KOPT-K1 (cell line): ENCODE measurements around the gene ZNF749.
"Not testable (repeated sequence)": the region's sequence is repeated elsewhere in the genome, so short reads cannot be mapped to it uniquely, and the experiment has no call there.

Source experiments
- H3K27ac ChIP-seq: fragments of 200-600 bp; sonication (generic); 2 replicates; pipeline ENCODE4 v1.5.1; 2016; ENCODE audit warnings: antibody characterized with exemption, mild to moderate bottlenecking, low read depth, low read length; ENCODE audit not compliant: poor library complexity, severe bottlenecking
- H3K36me3 ChIP-seq: fragments of 200-600 bp; sonication (generic); 2 replicates; pipeline ENCODE4 v1.5.1; 2017; ENCODE audit warnings: antibody characterized with exemption, mild to moderate bottlenecking, low read length, moderate library complexity; ENCODE audit not compliant: insufficient read depth
- H3K9me3 ChIP-seq: fragments of 200-600 bp; sonication (generic); 2 replicates; pipeline ENCODE4 v1.5.1; 2017; ENCODE audit warnings: antibody characterized with exemption, low read length, mild to moderate bottlenecking; ENCODE audit not compliant: insufficient read depth, poor library complexity, severe bottlenecking

Gene ZNF749

DNA sequence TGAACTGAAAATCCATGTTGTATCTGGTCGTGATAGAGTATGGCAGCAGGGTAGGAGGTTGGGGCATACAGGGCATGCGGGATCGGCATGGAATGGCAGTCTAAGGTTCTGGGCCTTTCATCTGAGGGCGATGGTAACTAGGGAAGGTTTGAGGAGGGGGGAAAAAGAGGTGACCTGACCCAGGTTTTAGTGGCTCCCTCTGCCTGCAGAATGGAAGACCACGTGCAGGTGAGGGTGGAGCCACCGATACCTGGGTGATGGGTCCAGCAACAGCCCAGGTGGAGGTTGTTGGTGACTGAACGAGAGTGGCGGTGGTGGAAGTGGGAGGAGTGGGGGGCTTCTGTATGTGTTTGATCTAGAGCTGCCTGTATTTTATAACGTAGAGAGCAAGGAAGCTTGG is 3.8 kb downstream of the ZNF749 start:
- Histone ChIP-seq H3K9me3 (peaks cover 11% of the 10 kb centered on the region), H3K27ac (no peak overlapping the region), H3K36me3 (peaks cover 47% of the 10 kb centered on the region)

DNA sequence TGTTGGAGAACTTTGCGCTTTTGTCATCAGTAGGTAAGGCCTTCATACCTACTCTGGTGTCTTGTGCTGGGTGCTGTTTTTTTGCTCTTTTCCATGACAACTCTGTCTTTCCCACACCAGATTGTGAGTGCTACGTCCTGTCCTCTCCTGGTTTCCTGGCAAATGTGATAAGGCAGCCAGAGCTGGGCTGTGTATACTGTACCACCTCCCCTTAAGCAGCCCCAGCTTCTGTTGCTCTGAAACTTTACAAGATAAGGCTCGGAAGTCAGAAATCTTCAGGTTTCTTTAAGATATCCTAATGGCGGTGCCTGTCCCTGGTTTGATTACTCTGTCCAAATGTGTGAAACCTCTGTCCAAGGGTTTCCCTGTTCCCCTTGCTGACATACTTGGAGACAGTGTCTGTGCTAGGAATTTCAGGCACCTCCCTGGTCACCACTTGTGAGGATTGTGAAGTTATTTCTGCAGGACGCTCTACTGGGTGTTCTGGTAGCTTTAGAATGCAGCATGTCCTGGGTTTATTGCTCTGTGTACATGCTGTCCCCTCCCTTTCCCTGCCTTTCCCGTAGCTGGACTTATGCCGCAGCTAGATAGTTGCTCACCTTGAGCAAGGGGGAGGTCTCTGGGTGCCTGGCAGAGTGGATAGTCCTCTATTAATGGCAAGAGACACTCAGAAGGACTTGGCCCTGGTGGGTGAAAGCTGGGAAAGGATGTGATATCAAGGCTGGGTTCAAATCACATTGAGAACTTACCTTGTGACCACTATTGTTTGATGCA is 7.0 kb downstream of the ZNF749 start:
- peaks cover 25% of the 10 kb centered on the region for H3K9me3 ChIP-seq
- no peak overlapping the region for H3K27ac ChIP-seq
- H3K36me3 ChIP-seq, result peaks cover 70% of the 10 kb centered on the region

DNA sequence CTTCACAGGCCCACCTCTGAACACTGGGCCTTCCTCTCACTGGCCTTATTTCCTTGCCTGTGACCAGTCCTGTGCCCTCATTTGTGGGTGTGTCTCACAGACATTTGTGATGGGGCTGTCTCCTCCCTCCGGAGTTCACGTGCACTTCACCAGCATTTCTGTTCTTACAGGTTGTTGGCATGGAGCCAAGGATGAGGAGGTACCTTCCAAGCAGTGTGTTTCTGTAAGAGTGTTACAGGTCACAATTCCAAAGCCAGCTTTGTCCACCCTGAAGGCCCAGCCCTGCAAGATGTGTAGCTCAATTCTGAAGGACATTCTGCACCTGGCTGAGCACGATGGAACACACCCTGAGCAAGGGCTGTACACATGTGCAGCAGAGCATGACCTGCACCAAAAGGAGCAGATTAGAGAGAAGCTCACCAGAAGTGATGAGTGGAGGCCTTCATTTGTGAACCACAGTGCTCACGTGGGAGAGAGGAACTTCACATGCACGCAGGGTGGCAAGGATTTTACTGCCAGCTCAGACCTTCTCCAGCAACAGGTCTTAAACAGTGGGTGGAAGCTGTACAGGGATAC is 8.1 kb downstream of the ZNF749 start:
- Histone ChIP-seq H3K27ac (no peak overlapping the region), H3K9me3 (peaks cover 25% of the 10 kb centered on the region), H3K36me3 (peaks cover 64% of the 10 kb centered on the region)

DNA sequence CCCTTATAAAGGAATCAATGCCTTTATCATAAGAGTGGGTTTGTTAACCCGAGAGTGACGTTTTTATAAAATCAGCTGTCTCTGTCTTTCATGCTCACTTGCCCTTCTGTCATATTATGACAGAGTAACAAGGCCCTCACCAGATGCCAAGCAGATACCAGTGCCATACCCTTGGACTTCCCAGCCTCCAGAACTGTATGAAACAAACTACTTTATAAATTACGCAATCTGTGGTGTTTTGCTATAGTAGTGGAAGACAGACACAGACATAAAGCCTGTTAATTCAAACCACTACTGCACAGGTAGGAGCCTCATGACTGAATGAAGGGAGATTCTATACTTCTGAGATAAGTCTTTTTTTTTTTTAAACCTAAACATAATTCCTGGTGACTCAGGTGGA is 17.2 kb downstream of the ZNF749 start:
- no peak overlapping the region for H3K27ac ChIP-seq
- no peaks in the 10 kb centered on the region for H3K9me3 ChIP-seq
- peaks cover 7% of the 10 kb centered on the region; the same call in 1 of the 2 replicates for H3K36me3 ChIP-seq

DNA sequence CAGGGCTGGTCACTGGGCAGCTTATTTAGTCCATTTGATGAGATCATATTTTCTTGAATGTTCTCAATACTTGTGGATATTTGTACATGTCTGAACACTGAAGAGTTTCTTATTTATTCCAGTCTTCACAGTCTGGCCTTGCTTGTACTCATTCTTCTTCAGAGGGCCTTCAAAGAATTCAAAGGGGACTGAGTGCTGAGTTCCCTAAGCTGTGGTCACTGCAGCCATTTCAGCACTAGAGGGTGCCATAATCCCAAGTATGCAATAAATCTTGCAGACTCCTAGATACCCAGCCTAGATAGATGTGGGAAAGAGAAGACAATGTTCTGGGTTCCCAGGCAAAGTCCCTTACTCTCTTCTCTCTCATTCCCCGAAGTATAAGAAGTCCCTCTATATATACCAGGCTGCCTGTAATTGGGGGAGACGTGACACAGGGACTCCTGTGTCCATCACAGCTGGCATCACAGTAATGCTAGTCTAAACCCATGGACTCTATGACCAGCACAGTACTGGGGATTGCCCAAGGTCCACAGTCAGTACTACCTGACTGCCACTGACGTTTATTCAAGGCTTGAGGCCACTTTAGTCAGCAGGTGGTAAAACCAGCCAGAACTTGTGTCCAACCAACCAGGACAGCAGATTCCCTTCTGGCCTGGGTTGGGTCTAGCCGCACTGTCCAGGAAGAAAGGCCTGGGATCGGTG is 30.7 kb downstream of the ZNF749 start:
- Histone ChIP-seq H3K27ac (no peak overlapping the region), H3K9me3 (peaks cover 45% of the 10 kb centered on the region), H3K36me3 (peaks cover 7% of the 10 kb centered on the region; the same call in 1 of the 2 replicates)

DNA sequence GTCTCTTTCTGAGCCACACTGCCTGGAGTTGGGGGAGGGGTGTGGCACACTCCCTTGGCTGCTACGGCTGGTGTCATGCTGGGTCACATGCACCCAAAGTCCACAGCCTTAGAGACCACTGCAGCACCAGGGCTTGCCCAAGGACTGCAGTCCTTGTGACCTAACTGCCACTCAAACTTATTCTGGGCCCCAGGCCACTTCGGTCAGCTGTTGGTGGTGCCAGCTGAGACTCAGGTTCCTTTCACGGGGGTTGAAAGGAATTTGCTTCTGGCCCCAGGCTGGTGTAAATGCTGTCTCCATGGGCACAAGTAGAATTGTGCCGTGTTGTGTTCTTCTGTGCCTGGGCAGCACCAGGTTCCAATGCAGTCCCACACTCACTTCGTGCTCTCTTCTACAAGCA is 31.4 kb downstream of the ZNF749 start:
- peaks cover 8% of the 10 kb centered on the region; the same call in 1 of the 2 replicates for H3K36me3 ChIP-seq
- H3K9me3 ChIP-seq, result peaks cover 51% of the 10 kb centered on the region
- H3K27ac ChIP-seq, result no peak overlapping the region

DNA sequence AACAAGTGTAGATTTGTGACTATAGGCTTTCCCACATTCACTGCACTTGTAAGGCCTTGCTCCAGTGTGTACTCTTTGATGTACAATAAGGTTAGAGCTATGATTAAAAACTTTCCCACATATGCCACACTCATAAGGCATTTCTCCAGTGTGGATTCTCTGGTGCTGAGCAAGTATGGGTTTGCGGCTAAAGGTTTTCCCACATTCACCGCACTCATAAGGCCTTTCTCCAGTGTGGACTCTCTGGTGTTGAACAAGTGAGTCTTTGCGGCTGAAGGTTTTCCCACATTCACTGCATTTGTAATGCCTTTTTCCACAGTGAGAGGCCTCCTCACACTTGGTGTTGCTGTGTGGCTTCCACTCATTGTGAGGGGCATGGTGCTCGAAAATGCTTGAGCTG is 38.5 kb downstream of the ZNF749 start:
- Histone ChIP-seq H3K27ac (no peak overlapping the region), H3K9me3 (peaks cover 79% of the 10 kb centered on the region), H3K36me3 (peaks cover 51% of the 10 kb centered on the region)

DNA sequence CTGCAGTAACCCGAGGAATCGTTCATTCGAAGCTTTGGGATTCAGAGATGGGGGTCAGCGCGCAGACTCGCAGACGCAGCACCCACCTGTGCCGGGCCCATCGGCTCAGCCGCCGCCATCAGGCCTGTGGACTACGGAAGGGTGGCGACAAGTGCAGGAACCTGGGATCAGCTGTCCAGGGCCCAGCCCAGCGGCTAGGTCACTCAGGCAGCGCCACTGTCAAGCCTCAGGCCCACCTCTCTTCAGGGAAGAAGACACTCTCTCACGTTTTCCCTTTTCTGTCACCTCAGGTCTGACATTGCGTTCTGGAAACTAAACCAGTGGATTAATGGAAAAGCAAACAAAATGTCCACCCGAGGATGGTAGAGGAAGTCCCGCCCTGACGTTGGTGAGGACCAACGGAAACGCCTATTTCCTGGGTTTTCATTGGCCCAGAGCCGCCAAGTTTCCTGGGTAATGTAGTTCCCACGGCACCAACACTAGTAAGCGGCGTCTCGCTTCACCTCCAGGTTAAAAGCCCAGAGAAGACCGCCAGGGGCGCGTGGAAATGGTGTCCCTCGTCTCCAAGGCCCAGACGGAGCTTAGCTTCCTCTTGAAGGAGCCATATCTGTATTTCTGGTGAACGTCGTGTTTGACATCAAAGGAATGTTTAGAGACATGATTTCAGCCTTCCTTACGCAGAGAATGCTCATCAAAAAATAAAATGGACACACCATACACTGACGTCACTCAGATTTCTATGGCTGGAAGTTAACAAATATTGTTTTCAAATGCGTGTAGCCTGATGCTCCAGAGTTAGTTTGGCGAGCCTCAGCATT is 42.3 kb downstream of the ZNF749 start, which contains the start of gene ZNF772:
Gene ZNF772, minus strand, starts transcription at position 376 of the 818 bp plus-strand sequence. Its CDS starts 257 bp downstream, at position 119.
- Histone ChIP-seq H3K36me3 (peaks cover 41% of the 10 kb centered on the region), H3K9me3 (peaks cover 46% of the 10 kb centered on the region), H3K27ac (peak within 1 kb of the TSS; percentile 69)

DNA sequence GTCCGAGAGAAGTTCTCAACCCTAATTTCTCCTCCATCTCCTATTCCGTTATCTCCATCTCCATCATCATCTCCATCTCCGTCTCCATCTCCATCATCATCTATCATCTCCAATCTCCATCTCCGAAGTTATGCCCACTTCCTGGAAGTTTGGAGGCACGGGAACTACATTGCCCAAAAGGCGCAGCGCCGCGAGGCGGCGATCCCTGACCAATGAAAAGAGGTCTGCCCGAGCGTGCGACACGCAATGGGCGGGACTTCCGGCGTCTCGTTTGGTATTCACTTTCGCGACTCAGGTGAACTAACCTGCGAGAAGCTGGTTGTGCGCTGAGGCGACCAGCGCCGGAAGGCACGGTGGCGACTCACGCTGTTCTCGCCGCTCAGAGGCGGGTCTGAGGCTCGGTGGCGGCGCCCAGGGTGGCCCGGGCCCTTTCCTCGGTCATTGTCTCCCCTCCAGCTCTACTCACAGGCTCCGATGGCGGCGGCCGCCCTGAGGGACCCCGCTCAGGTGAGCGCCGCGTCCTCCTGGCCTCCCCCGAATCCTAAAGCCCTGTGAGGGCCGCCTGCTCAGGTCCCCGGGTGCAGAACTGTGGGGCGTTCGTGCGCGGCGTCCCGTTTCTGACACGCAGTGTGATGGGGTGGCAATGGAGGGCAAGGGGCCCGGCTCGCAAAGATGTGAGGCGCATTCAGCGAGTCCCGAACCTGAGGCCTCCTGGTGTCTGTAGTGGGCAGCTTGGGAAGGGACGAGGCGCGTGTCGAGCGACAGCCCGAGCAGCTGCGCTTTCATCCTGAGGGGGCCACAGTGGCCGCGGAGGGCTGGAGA is 52.6 kb downstream of the ZNF749 start, which contains the start of gene ZNF419:
Gene ZNF419, plus strand, starts transcription at position 274 of the 822 bp plus-strand sequence. Its CDS starts 201 bp downstream, at position 475.
- peaks cover 21% of the 10 kb centered on the region for H3K36me3 ChIP-seq
- H3K27ac ChIP-seq, result peak within 1 kb of the TSS; percentile 57
- H3K9me3 ChIP-seq, result not testable (repeated sequence)

DNA sequence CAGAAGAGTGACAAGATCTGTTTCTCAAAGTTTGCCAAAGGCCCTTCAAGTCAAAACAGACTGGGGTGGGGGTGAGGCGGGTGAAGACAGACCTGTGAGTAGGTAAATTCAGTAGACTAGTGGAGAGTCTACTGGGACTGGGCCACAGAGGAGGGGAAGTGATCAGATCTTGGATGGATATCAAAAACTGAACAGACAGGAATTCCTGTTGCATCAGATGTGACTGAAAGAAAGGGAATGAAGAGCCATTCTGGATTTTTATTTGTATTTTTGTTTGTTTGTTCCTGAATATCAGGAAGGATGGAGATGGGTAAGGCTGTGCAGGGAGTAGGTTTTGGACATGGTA is 53.1 kb downstream of the ZNF749 start:
- peaks cover 27% of the 10 kb centered on the region for H3K36me3 ChIP-seq
- H3K27ac ChIP-seq, H3K9me3 ChIP-seq: not testable (repeated sequence)
